Naive thymus-derived CD4-positive, alpha-beta T cell (primary cell): ENCODE results near the gene FBXL16. TPM values are rescaled to one million over a fixed set of nuclear protein-coding genes. Genes with fewer than 3 reads are reported as not detected.

Experiments
- ATAC-seq: fragments of 150-1000 bp; cut with Tn5 transposase; 2 replicates; pipeline ENCODE4 v1.10.0; 2021; ENCODE audit warnings: mild to moderate bottlenecking, moderate library complexity
- CTCF ChIA-PET: fragments of 350-600 bp; sonication (Branson Sonifier 250); formaldehyde crosslinking; loops from one replicate; lab custom pipeline; 2021; ENCODE audit warnings: antibody characterized with exemption; lab: Charles Lee
- POLR2A ChIA-PET: fragments of 350-600 bp; sonication (Branson Sonifier 250); formaldehyde crosslinking; loops from one replicate; lab custom pipeline; 2021; ENCODE audit warnings: antibody characterized with exemption, inconsistent platforms; lab: Charles Lee
- DNase-seq, 9 donors: peaks; one replicate each; pipeline versions ENCODE4 v3.0.0 to v3.0.0-alpha.2; 2020 to 2022; ENCODE audit warnings: mixed read lengths in 1 of 9
- H3K27ac ChIP-seq: one replicate; pipeline ENCODE4 v1.7.0; 2013; ENCODE audit warnings: mild to moderate bottlenecking, low read depth, low read length, moderate library complexity
- H3K27me3 ChIP-seq, 2 donors: one replicate each; pipeline ENCODE4 v1.7.0; 2013; ENCODE audit warnings: low read length in 2 of 2, mild to moderate bottlenecking in 2 of 2, moderate library complexity in 2 of 2; ENCODE audit not compliant: control insufficient read depth in 2 of 2, insufficient read depth in 2 of 2
- H3K36me3 ChIP-seq, 3 experiments: 1 replicate in 2 of 3; 2 replicates in 1 of 3; pipeline ENCODE4 v1.7.0; 2013; ENCODE audit warnings: low read length in 3 of 3, mild to moderate bottlenecking in 3 of 3, moderate library complexity in 1 of 3; ENCODE audit not compliant: insufficient read depth in 3 of 3, control insufficient read depth in 2 of 3
- H3K4me1 ChIP-seq, 2 donors: one replicate each; pipeline ENCODE4 v1.7.0; 2013; ENCODE audit warnings: low read length in 2 of 2, mild to moderate bottlenecking in 2 of 2, moderate library complexity in 1 of 2; ENCODE audit not compliant: control insufficient read depth in 2 of 2, insufficient read depth in 2 of 2
- H3K4me3 ChIP-seq: 2 replicates; pipeline ENCODE4 v1.7.0; 2013; ENCODE audit warnings: mild to moderate bottlenecking, low read length
- H3K9me3 ChIP-seq, 3 experiments: 1 replicate in 2 of 3; 2 replicates in 1 of 3; pipeline ENCODE4 v1.7.0; 2013; ENCODE audit warnings: low read length in 3 of 3; ENCODE audit not compliant: control insufficient read depth in 2 of 3
- H3K27ac Mint-ChIP-seq, 9 donors: one replicate each; pipeline ENCODE4 v1.8.0; 2020 to 2022; ENCODE audit warnings: mixed read lengths in 9 of 9, mild to moderate bottlenecking in 8 of 9, moderate library complexity in 5 of 9, inconsistent platforms in 2 of 9
- H3K27me3 Mint-ChIP-seq, 5 donors: one replicate each; pipeline ENCODE4 v1.8.0; 2021 to 2022; ENCODE audit warnings: mixed read lengths in 5 of 5, mild to moderate bottlenecking in 1 of 5
- H3K36me3 Mint-ChIP-seq, 5 donors: one replicate each; pipeline ENCODE4 v1.8.0; 2020 to 2022; ENCODE audit warnings: mixed read lengths in 5 of 5, mild to moderate bottlenecking in 3 of 5, inconsistent platforms in 1 of 5
- H3K4me1 Mint-ChIP-seq, 7 donors: one replicate each; pipeline ENCODE4 v1.8.0; 2020 to 2022; ENCODE audit warnings: mixed read lengths in 7 of 7, mild to moderate bottlenecking in 3 of 7, inconsistent platforms in 1 of 7
- H3K4me3 Mint-ChIP-seq, 10 donors: one replicate each; pipeline ENCODE4 v1.8.0; 2020 to 2022; ENCODE audit warnings: mild to moderate bottlenecking in 10 of 10, mixed read lengths in 10 of 10, moderate library complexity in 6 of 10, inconsistent platforms in 2 of 10
- H3K9me3 Mint-ChIP-seq, 11 donors: one replicate each; pipeline ENCODE4 v1.8.0; 2020 to 2022; ENCODE audit warnings: mixed read lengths in 11 of 11, mild to moderate bottlenecking in 4 of 11, inconsistent platforms in 1 of 11, moderate library complexity in 1 of 11
- intact Hi-C, 2 donors: fragments of 100-400 bp; cut with micrococcal nuclease; formaldehyde crosslinking; loops; one replicate each; pipeline ENCODE4 v1.15.1; 2023
- polyA plus RNA-seq, 2 donors: library from polyadenylated mRNA; unstranded; fragments of 300-500 nt; fragmentation: Illumina TruSeq; gene quantifications; one replicate each; pipeline ENCODE4 v1.2.3, GENCODE V29; 2021
- total RNA-seq, 6 experiments: library from RNA in 5 of 6; stranded (reverse) in 5 of 6; gene quantifications; 1 replicate in 5 of 6; 2 replicates in 1 of 6; pipeline ENCODE4 v1.2.3 and lab custom pipeline; 2021 to 2026

Gene FBXL16
- total and polyA plus RNA-seq, 7 experiments from 2014 or later, result 11.1 to 45.4 (median 18.0) TPM

GRCh38 chr16:735982-736453 lies 30.4 kb upstream of the FBXL16 start:
- Histone ChIP-seq H3K4me3 (no peak overlapping the region), H3K27me3 (no peaks in the 10 kb centered on the region), H3K9me3 (no peaks in the 10 kb centered on the region), H3K27ac (no peak overlapping the region), H3K4me1 (peaks cover 4 to 10% of the 10 kb centered on the region in 2 donors), H3K36me3 (peaks cover 0 to 62% (median 7%) of the 10 kb centered on the region in 3 experiments)
- H3K9me3 Mint-ChIP-seq, result no peaks in the 10 kb centered on the region
- intact Hi-C loops, result no loop called here
- ChIA-PET CTCF (interaction anchor here (0.6 to 1.1 kb wide), 5 partner anchors 20 to 205 kb away, joined by 3 to 5 read pairs (median 3); no protein-coding TSS in a partner anchor), POLR2A (interaction anchor here (0.6 to 1.4 kb wide), 3 partner anchors 15 to 702 kb away, joined by 3 to 6 read pairs (median 3); partner anchors contain the start of gene ANTKMT)
- H3K27me3 Mint-ChIP-seq, result no peaks in the 10 kb centered on the region
- peak overlapping the region in 1 of 10 donors; percentile 56 for H3K4me3 Mint-ChIP-seq
- peaks cover 0 to 19% (median 9%) of the 10 kb centered on the region in 7 donors for H3K4me1 Mint-ChIP-seq
- peaks cover 0 to 16% (median 3%) of the 10 kb centered on the region in 5 donors for H3K36me3 Mint-ChIP-seq
- ATAC-seq, result no peak
- H3K27ac Mint-ChIP-seq, result peak overlapping the region in 1 of 9 donors; percentile 74
- peak in 1 of 9 donors; percentile 50 for DNase-seq

DNA sequence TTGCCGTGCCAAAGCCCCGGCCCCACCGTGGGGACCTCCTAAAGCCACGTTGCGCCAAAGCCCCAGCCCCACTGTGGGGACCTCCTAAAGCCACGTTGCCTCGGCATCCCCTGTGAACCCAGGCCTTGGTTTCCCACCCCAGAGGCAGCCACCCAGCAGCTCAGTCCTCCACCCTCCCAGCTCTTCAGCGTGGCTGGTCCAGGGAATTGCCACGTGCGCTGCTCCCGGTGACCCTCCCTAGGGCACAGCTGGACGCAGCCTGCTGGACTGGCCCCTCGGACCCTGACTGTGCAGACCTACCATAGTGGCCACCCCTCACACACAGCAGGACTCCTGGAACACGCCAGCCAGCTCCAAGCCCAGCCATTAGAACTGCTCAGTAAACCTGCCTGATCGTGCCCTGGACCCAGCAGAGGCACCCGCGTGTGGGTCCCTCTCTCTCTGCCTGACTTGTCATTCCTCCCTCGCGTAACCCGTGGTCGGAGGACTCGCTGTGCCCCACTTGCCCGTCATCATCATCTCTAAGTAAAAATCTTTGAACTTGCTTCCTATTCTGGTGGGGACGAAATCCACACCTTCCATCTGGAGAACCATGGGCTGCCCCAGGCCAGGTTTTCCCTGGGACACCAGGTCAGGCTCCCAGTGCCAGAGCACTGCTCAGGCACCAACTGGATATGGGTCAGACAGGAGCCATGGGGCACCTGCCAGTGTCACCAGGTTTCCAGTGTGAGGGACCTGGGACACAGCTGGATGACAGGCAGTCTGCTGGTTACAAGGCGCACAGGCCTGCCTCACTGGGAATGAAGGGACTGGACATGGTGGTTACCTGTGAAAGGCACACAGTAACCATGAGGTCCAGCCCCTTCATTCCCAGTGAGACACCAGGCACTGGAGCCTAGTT lies 29.6 kb upstream of the FBXL16 start:
- Histone ChIP-seq H3K27me3 (no peaks in the 10 kb centered on the region), H3K4me3 (no peak overlapping the region), H3K36me3 (peaks cover 0 to 59% (median 7%) of the 10 kb centered on the region in 3 experiments), H3K9me3 (no peaks in the 10 kb centered on the region), H3K4me1 (peaks cover 3 to 9% of the 10 kb centered on the region in 2 donors), H3K27ac (no peak overlapping the region)
- POLR2A ChIA-PET, result interaction anchor here (0.9 to 1.4 kb wide), 3 partner anchors 9 to 39 kb away, joined by 3 to 6 read pairs (median 3); partner anchors contain the start of genes ANTKMT and CCDC78
- no peak for ATAC-seq
- intact Hi-C loops, result no loop called here
- CTCF ChIA-PET, result interaction anchor here (0.6 to 3.5 kb wide), 3 partner anchors 22 to 205 kb away, joined by 3 to 12 read pairs (median 3); no protein-coding TSS in a partner anchor
- Mint-ChIP-seq H3K27me3 (no peaks in the 10 kb centered on the region), H3K4me3 (peak overlapping the region in 1 of 10 donors; percentile 25), H3K4me1 (peaks cover 0 to 19% (median 9%) of the 10 kb centered on the region in 7 donors), H3K9me3 (no peaks in the 10 kb centered on the region), H3K36me3 (peaks cover 0 to 16% (median 3%) of the 10 kb centered on the region in 5 donors), H3K27ac (no peak overlapping the region)
- DNase-seq, result no peak

DNA sequence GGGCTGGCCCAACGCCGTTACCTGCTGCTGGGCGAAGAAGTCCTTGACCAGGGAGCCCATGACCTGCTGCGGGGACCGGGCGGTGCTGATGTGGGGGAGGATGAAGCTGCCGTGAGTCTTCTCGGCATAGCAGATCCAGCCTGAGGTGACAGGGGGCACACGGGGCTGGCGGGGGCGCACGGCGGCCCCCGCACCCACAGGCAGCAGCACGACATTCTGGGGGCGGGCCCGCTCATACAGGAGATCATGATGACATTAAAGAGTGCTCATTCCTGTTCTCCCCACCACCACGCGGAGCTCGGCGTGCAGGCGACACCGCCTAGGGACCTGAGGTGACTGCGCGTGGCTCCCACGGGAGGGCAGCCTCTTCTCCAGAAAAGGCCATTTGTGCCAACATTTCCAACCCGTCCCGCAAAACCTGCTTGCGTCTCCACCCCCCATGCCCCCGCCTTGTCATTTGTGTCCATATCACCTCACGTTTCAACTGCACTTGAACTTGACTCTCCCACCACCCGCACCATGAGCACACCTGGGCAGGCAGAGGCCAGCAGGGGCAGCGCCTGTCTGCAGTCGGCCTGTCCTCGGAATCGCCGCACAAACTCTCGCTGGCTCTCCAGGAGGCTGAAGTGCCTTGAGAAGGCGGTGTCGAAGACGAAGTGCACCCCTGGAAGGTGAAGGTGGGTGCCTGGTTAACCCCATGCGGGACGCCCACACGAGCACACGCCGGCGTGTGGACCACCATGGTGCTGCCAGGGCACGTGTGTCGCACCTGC lies 28.8 kb upstream of the FBXL16 start:
- Mint-ChIP-seq H3K4me1 (peaks cover 0 to 15% (median 4%) of the 10 kb centered on the region in 7 donors), H3K9me3 (no peaks in the 10 kb centered on the region), H3K4me3 (no peak overlapping the region), H3K27me3 (no peaks in the 10 kb centered on the region), H3K36me3 (peaks cover 0 to 16% (median 3%) of the 10 kb centered on the region in 5 donors), H3K27ac (no peak overlapping the region)
- H3K36me3 ChIP-seq, result peaks cover 0 to 59% (median 7%) of the 10 kb centered on the region in 3 experiments
- no peaks in the 10 kb centered on the region for H3K27me3 ChIP-seq
- intact Hi-C loops, result no loop called here
- POLR2A ChIA-PET, result interaction anchor here (0.9 to 1.2 kb wide), 2 partner anchors 9 to 13 kb away, joined by 3 read pairs; partner anchors contain the start of genes ANTKMT and CCDC78
- CTCF ChIA-PET, result interaction anchor here (1.0 to 3.5 kb wide), 3 partner anchors 13 to 23 kb away, joined by 3 to 12 read pairs (median 5); partner anchors contain the start of gene ANTKMT
- H3K27ac ChIP-seq, result no peak overlapping the region
- H3K9me3 ChIP-seq, result no peaks in the 10 kb centered on the region
- no peak overlapping the region for H3K4me3 ChIP-seq
- ATAC-seq, result no peak
- no peak for DNase-seq
- peaks cover 0 to under 1% of the 10 kb centered on the region in 2 donors for H3K4me1 ChIP-seq

GRCh38 chr16:733382-734207 lies 28.0 kb upstream of the FBXL16 start:
- ChIA-PET POLR2A (interaction anchor here (1.2 kb wide), 1 partner anchor 8 kb away, joined by 3 read pairs; the partner anchor contains the start of gene CCDC78), CTCF (interaction anchor here (0.8 to 3.5 kb wide), 5 partner anchors 12 to 23 kb away, joined by 3 to 12 read pairs (median 3); partner anchors contain the start of gene ANTKMT)
- H3K4me3 Mint-ChIP-seq, result no peak overlapping the region
- no peak overlapping the region for H3K4me3 ChIP-seq
- H3K27me3 ChIP-seq, result no peaks in the 10 kb centered on the region
- ATAC-seq, result peak; percentile 63
- intact Hi-C loops, result loop anchor here in 1 of 2 donors (1.0 kb wide), 1 partner anchor 22 kb away; no protein-coding TSS in a partner anchor
- no peak overlapping the region for H3K27ac Mint-ChIP-seq
- no peaks in the 10 kb centered on the region for H3K9me3 Mint-ChIP-seq
- peaks cover 0 to 15% (median 0%) of the 10 kb centered on the region in 7 donors for H3K4me1 Mint-ChIP-seq
- H3K27ac ChIP-seq, result no peak overlapping the region
- H3K27me3 Mint-ChIP-seq, result no peaks in the 10 kb centered on the region
- H3K9me3 ChIP-seq, result no peaks in the 10 kb centered on the region
- DNase-seq, result peak in 1 of 9 donors; percentile 22
- peaks cover 0 to 13% (median 3%) of the 10 kb centered on the region in 5 donors for H3K36me3 Mint-ChIP-seq
- peaks cover 0 to 59% (median 7%) of the 10 kb centered on the region in 3 experiments for H3K36me3 ChIP-seq
- no peaks in the 10 kb centered on the region for H3K4me1 ChIP-seq

DNA sequence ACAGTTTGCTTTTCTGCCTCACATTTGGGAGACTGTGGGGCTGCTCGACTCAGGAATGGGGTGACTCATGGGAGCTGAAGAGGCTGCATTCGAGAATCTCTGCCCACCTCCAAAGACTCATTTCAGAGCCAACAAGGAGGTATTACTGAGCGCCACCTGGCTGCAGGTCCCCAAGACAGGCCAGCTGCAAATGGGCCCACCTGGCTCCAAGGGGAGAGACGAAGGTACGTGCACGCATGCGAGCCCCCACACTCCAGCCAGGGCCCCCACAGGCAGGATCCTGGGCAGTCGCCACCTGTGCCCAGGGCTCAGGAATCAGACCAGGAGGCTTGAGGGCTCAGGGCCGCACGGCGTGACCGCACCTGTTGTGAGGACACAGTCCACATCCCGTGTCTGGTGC lies 27.3 kb upstream of the FBXL16 start:
- DNase-seq, result no peak
- H3K27me3 ChIP-seq, result no peaks in the 10 kb centered on the region

More for the DNA sequence above, 27.3 kb upstream of the FBXL16 start:
- POLR2A ChIA-PET, result no interaction called here
- Histone ChIP-seq H3K4me3 (no peak overlapping the region), H3K4me1 (no peaks in the 10 kb centered on the region), H3K9me3 (no peaks in the 10 kb centered on the region), H3K36me3 (peaks cover 0 to 57% (median 7%) of the 10 kb centered on the region in 3 experiments), H3K27ac (no peak overlapping the region)
- H3K27me3 Mint-ChIP-seq, result no peaks in the 10 kb centered on the region
- no peak for ATAC-seq
- no peaks in the 10 kb centered on the region for H3K9me3 Mint-ChIP-seq
- peaks cover 0 to 12% (median 3%) of the 10 kb centered on the region in 5 donors for H3K36me3 Mint-ChIP-seq
- H3K4me1 Mint-ChIP-seq, result peaks cover 0 to 15% (median 0%) of the 10 kb centered on the region in 7 donors
- CTCF ChIA-PET, result interaction anchor here (0.8 to 3.5 kb wide), 5 partner anchors 12 to 22 kb away, joined by 3 to 12 read pairs (median 3); partner anchors contain the start of gene ANTKMT
- H3K4me3 Mint-ChIP-seq, result no peak overlapping the region
- H3K27ac Mint-ChIP-seq, result no peak overlapping the region
- intact Hi-C loops, result loop anchor here in 1 of 2 donors (1.0 kb wide), 1 partner anchor 22 kb away; no protein-coding TSS in a partner anchor
